Endodermal cell (in vitro differentiated cells): Measurements from ENCODE around the gene CCDC177. TPM values are rescaled to one million over a fixed set of nuclear protein-coding genes. Genes with fewer than 3 reads are reported as not detected.

ENCODE experiments used
- DNase-seq: peaks from one replicate; pipeline ENCODE4 v3.0.0-alpha.2; 2017
- H3K27ac ChIP-seq: 2 replicates; pipeline ENCODE4 v1.5.1; 2013; ENCODE audit warnings: mild to moderate bottlenecking, low read depth, low read length, moderate library complexity
- H3K27me3 ChIP-seq: 2 replicates; pipeline ENCODE4 v1.6.1; 2013; ENCODE audit warnings: mild to moderate bottlenecking, low read length, moderate library complexity; ENCODE audit not compliant: insufficient read depth, control insufficient read depth, poor library complexity, severe bottlenecking
- H3K36me3 ChIP-seq: 2 replicates; pipeline ENCODE4 v1.7.0; 2013; ENCODE audit warnings: mild to moderate bottlenecking, low read length, moderate library complexity; ENCODE audit not compliant: control insufficient read depth, insufficient read depth
- H3K4me1 ChIP-seq: one replicate; pipeline ENCODE4 v1.7.0; 2013; ENCODE audit warnings: low read length; ENCODE audit not compliant: control insufficient read depth, insufficient read depth
- H3K4me3 ChIP-seq: 2 replicates; pipeline ENCODE4 v1.5.1; 2013; ENCODE audit warnings: mild to moderate bottlenecking, low read length, moderate library complexity
- H3K9ac ChIP-seq: 2 replicates; pipeline ENCODE4 v1.6.1; 2013; ENCODE audit warnings: mild to moderate bottlenecking, low read length, moderate library complexity; ENCODE audit not compliant: poor library complexity, severe bottlenecking; ENCODE audit errors: extremely low read depth
- H3K9me3 ChIP-seq: 2 replicates; pipeline ENCODE4 v1.6.1; 2013; ENCODE audit warnings: mild to moderate bottlenecking, low read length, moderate library complexity; ENCODE audit not compliant: control insufficient read depth
- H3K27ac Mint-ChIP-seq: 2 replicates; pipeline ENCODE4 v1.8.0; 2020; ENCODE audit warnings: mixed read lengths
- H3K27me3 Mint-ChIP-seq: 2 replicates; pipeline ENCODE4 v1.8.0; 2021; ENCODE audit warnings: mild to moderate bottlenecking, mixed read lengths; ENCODE audit not compliant: insufficient read depth
- H3K36me3 Mint-ChIP-seq: 2 replicates; pipeline ENCODE4 v1.8.0; 2020; ENCODE audit warnings: low read depth, mixed read lengths
- H3K4me1 Mint-ChIP-seq: 2 replicates; pipeline ENCODE4 v1.8.0; 2020; ENCODE audit warnings: mixed read lengths
- H3K4me3 Mint-ChIP-seq: 2 replicates; pipeline ENCODE4 v1.8.0; 2020; ENCODE audit warnings: mild to moderate bottlenecking, moderate library complexity, mixed read lengths
- H3K9me3 Mint-ChIP-seq: 2 replicates; pipeline ENCODE4 v1.8.0; 2020; ENCODE audit warnings: mild to moderate bottlenecking, mixed read lengths
- CTCF ChIP-seq: fragments of 200-600 bp; sonication (generic); conservative IDR thresholded peaks from 2 replicates; pipeline ENCODE4 v1.5.0; 2021; ENCODE audit warnings: antibody characterized with exemption, mild to moderate bottlenecking
- WGBS, 2 experiments: methylation state at CpG; one replicate each; pipeline versions ENCODE4 v1.1.5 to v1.1.7; 2013; ENCODE audit warnings: missing lambda C conversion rate in 2 of 2, mixed read lengths in 1 of 2; ENCODE audit not compliant: insufficient coverage in 1 of 2, insufficient read length in 1 of 2; 5-methylcytosine and 5-hydroxymethylcytosine counted together
- total RNA-seq, 2 donors: library from RNA; stranded (reverse); fragmentation: NEBNext Ultra II Directional in 1 of 2; extraction: Animal tissue kit (Norgen Biotek cat#: 25700) in 1 of 2; gene quantifications; 2 replicates in 1 of 2; 3 replicates in 1 of 2; pipeline ENCODE4 v1.2.1, GENCODE V29; 2021

Gene CCDC177
- total RNA-seq, 2 donors from 2014 or later, result 4.0 to 5.8 TPM

- no peaks in the 10 kb centered on the region for H3K36me3 ChIP-seq
- H3K9ac ChIP-seq, result no peak overlapping the region
- no peak overlapping the region for H3K27ac ChIP-seq
- 94% methylated on average over 2 to 3 of the region's 3 CpGs for whole genome bisulfite sequencing, 2 experiments
- no peak for DNase-seq
- Mint-ChIP-seq H3K27ac (no peak overlapping the region), H3K9me3 (no peaks in the 10 kb centered on the region), H3K27me3 (peaks cover 15% of the 10 kb centered on the region), H3K4me3 (no peak overlapping the region), H3K36me3 (no peaks in the 10 kb centered on the region), H3K4me1 (peaks cover 25% of the 10 kb centered on the region)
- no peak for TF ChIP-seq CTCF
- H3K27me3 ChIP-seq, result no peaks in the 10 kb centered on the region
- no peaks in the 10 kb centered on the region for H3K9me3 ChIP-seq
- peaks cover 10% of the 10 kb centered on the region for H3K4me1 ChIP-seq
- H3K4me3 ChIP-seq, result no peak overlapping the region
Observed at GRCh38 chr14:69529563-69529962, 45.1 kb downstream of the CCDC177 start.

- H3K9ac ChIP-seq, result no peak overlapping the region
- WGBS, 2 experiments, result 91 to 100% methylated on average over 4 to 5 of the region's 5 CpGs
- Mint-ChIP-seq H3K36me3 (no peaks in the 10 kb centered on the region), H3K27me3 (peaks cover 15% of the 10 kb centered on the region), H3K4me3 (no peak overlapping the region), H3K9me3 (no peaks in the 10 kb centered on the region), H3K4me1 (peaks cover 25% of the 10 kb centered on the region), H3K27ac (no peak overlapping the region)
- H3K9me3 ChIP-seq, result no peaks in the 10 kb centered on the region
- H3K4me1 ChIP-seq, result peaks cover 10% of the 10 kb centered on the region
- TF ChIP-seq CTCF, result no peak
- H3K27me3 ChIP-seq, result no peaks in the 10 kb centered on the region
- H3K27ac ChIP-seq, result no peak overlapping the region
- no peaks in the 10 kb centered on the region for H3K36me3 ChIP-seq
- H3K4me3 ChIP-seq, result no peak overlapping the region
- DNase-seq, result no peak
Observed at GRCh38 chr14:69528930-69529329, 45.7 kb downstream of the CCDC177 start.

- Histone ChIP-seq H3K36me3 (no peaks in the 10 kb centered on the region), H3K4me3 (no peak overlapping the region), H3K27ac (no peak overlapping the region), H3K27me3 (no peaks in the 10 kb centered on the region), H3K4me1 (peaks cover 10% of the 10 kb centered on the region), H3K9me3 (no peaks in the 10 kb centered on the region), H3K9ac (no peak overlapping the region)
- Mint-ChIP-seq H3K27ac (no peak overlapping the region), H3K4me3 (no peak overlapping the region), H3K4me1 (peaks cover 22% of the 10 kb centered on the region), H3K27me3 (peaks cover 12% of the 10 kb centered on the region), H3K9me3 (no peaks in the 10 kb centered on the region), H3K36me3 (no peaks in the 10 kb centered on the region)
- no peak for TF ChIP-seq CTCF
- no peak for DNase-seq
- 90 to 100% methylated on average over 2 to 9 of the region's 9 CpGs for WGBS, 2 experiments
Observed at GRCh38 chr14:69528143-69528542, 46.5 kb downstream of the CCDC177 start.
